ENCODE results near the gene DDX25.

Gene DDX25

DNA sequence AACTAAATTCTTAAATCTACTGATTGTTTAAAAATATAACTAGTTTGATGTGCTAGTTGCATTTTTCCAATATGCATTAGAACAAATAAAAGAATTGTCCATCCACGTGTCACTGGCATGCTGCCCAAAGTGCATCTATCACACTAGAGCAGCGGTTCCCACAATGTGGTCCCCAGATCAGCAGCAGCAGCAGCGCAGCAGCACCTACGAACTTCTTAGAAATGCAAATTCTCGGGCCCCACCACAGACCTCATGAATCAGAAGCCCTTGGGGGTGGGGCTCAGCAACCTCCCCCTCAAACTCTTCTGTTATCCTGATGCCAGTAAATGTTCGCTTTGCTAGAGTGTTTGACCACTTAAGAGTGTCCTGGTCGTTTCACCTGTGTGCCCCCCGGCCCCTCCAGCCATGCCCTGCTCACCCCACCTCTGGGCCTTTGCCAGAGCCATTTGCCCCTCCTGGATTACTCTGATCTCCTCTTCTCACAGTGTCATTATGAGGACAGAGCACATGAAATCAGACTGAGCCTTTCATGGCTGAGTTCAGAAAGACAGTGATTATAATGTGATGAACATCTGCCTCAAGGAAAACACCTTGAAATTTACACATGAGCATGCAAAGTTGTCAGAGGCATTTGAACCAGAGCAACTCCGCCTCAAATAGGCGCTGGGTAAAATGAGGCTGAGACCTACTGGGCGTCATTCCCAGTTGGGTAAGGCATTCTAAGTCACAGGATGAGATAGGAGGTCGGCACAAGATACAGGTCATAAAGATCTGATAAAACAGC, 28.9 kb downstream of the DDX25 start:
- peak in 1 of 3 experiments; percentile 11 for DNase-seq (ENCODE audit: low read depth in 2 of 3, low spot score in 2 of 3)

GRCh38 chr11:125934473-125934872, 30.2 kb downstream of the DDX25 start:
- DNase-seq (ENCODE audit: low read depth in 2 of 3, low spot score in 2 of 3) = no peak

GRCh38 chr11:125935056-125935455, 30.7 kb downstream of the DDX25 start:
- DNase-seq (ENCODE audit: low read depth in 2 of 3, low spot score in 2 of 3) = no peak

GRCh38 chr11:125935618-125936199, 31.4 kb downstream of the DDX25 start:
- no peak for DNase-seq (ENCODE audit: low read depth in 2 of 3, low spot score in 2 of 3)

- no peak for DNase-seq (ENCODE audit: low read depth in 2 of 3, low spot score in 2 of 3)
These were observed 34.1 kb downstream of the DDX25 start for GRCh38 chr11:125938418-125938817.

- DNase-seq (ENCODE audit: low read depth in 2 of 3, low spot score in 2 of 3) = no peak
These were observed 34.8 kb downstream of the DDX25 start for GRCh38 chr11:125939081-125939521.

DNA sequence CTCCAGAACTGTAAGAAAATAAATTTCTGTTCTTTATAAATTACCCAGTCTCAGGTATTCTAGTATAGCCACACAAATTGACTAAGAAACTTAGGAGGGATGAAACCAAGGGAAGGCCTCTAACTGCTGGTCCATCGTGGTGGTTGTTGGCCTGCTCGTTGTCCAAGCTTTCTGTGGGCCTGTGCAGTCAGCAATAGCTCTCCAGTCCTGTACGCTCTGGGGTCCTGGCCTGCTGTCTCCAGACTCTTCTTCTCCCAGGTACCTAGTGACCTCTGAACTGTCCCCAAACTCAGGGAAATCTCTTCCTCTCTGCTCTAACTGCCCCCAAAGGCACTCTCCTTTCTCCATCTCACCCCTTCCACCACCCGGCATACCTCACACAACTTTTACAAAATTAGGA, 35.8 kb downstream of the DDX25 start:
- no peak for DNase-seq (ENCODE audit: low read depth in 2 of 3, low spot score in 2 of 3)

GRCh38 chr11:125941267-125941618, 36.9 kb downstream of the DDX25 start:
- no peak for DNase-seq (ENCODE audit: low read depth in 2 of 3, low spot score in 2 of 3)

DNA sequence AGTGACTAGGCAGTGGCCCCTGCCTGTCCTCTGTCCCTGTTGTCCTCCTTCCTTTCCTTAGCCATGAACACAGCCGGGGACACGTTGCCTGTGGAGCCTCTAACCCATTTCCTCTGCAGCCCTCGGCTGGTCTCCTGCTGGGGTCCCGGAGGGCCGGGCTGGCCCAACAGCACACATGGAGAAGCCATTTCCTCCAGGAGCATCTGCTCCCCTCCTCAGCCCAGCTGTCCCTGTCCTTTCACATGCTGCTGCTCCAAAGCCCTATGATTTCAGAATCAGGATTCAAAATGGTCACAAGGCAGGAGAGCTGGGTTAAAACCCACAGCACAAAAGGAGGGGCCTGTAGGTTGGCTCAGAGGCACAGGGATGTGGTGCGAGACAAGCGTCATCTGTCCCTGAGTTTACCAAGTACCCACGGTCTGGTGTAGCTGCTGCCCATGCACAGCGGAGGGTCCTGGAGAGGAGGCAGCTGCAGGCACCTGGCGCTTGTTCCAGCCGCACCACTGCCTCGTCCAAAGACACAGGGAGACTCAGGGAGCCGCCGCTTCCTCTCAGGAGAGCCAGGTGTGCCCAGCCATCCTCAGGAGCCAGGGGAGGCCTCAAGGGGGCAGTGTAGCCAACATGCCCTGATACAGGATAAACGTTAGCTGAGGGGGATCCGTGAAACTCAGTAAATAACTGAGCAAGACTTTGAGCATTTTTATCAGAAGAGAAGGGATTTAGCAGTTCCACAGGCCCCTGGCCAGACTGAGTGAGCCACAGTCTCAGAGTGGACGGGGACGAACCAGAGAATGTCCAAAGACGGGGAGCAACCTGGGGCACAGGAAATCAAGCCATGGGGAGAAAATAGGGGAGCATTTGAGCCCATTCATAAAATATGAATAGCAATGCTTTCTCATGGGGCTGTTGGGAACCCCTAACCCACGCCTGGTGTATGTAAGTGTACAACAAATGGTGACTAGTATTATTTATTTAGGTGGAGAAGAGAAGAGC, 37.6 kb downstream of the DDX25 start:
- DNase-seq (ENCODE audit: low read depth in 2 of 3, low spot score in 2 of 3) = no peak

DNA sequence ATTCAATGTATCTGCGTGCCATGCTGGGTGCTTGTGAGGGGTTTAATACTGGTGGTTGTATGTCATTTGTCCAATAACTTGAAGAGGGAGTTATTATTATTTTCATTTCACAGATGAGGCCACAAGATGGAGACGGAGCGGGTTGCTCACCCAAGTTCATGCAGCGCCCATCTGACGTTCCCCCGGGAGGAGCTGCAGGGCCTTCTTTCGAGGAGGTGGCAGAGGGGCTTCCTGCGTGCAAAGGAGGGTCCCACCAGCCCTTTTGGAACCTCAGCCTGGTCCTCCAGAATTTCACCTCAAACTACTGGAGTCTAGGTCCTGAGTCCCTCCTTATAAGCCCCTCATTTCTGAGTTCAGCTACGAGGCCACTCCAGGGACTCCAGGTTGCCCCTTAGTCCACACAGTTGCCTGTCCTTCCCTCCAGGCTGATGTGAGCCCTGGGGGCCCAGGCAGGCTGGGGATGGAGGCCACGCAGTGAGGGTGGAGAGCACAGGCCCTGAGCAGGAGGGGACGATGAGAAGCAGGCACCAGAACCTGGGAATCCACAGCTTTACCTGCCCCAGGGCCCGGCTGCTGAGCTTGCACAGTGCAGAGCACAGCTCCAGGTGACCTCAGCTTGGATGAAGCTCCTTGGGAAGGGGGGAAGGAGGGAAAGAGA, 38.6 kb downstream of the DDX25 start:
- no peak for DNase-seq (ENCODE audit: low read depth in 2 of 3, low spot score in 2 of 3)

- DNase-seq (ENCODE audit: low read depth in 2 of 3, low spot score in 2 of 3) = no peak
These were observed 39.5 kb downstream of the DDX25 start for GRCh38 chr11:125943661-125944349.

DNA sequence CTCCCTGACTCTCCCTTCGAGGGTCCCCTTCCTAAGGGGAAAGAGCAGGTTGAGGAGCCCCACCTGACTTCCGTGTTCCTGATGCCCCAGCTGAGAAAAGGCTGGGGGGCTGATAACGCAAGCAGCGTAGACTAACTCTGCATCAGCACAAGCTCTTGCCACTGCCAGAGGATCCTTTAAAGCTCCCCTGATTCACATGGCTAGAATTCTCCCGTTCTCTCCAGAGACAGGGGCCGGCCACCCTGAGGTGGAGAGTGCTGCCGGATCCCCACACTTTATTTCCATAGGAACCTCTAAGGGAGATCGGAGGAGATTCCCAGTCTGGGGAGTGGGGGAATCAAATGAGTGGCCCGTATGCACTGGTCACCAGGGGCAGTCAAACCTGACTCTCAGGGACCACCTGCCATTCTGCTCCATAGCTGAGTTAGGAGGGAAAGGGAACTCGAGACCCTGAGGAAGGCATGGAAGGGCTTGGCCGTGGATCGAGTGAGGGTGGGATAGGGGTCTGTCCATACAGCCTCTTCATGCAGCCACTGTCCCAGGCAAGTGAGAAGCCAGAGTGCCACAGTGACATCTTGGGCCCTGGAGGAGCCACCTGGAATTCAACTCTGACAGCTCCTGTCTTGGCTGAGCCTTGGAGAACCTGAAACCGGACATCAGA, 40.2 kb downstream of the DDX25 start:
- DNase-seq (ENCODE audit: low read depth in 2 of 3, low spot score in 2 of 3) = no peak

- no peak for DNase-seq (ENCODE audit: low read depth in 2 of 3, low spot score in 2 of 3)
These were observed 40.9 kb downstream of the DDX25 start for GRCh38 chr11:125945011-125945796.

DNA sequence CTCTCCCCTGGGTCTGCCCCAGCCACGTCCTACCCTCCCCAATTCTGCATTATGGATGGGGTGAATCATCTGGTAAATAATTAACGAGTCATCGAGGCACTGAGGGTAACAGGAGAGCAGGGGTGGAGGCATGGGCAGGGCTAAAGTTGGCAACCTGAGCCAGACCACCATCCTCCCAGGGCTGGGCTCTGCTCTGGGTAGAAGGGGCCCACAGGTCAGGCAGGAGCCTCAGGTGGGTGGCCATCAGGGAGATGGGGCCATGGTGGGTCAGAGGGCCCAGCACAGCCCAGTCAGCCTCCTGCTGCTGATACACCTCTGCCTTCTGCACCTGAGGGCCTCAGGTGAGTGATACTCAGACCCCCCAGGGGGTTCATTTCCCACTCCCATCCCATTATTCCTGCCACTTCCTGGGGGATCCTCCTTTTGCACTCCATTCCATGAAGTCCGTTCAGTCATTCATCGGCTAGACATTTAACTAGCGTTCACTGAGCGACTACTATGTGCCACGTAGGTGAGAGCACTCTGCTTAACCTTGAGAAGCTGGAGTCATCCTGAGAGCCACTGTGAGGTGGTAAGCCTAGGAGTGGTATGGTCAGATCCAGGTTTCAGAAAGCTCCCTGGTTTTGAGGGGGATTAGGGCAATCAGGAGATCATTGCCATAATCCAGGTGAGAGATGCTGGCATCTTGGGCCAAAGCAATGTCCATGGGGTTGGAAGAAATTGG, 41.7 kb downstream of the DDX25 start, which contains the start of gene VSIG10L2:
VSIG10L2 (plus strand) TSS at position 248 of the 724 bp plus-strand sequence; CDS start at position 260, 12 bp downstream.
- no peak for DNase-seq (ENCODE audit: low read depth in 2 of 3, low spot score in 2 of 3)

DNA sequence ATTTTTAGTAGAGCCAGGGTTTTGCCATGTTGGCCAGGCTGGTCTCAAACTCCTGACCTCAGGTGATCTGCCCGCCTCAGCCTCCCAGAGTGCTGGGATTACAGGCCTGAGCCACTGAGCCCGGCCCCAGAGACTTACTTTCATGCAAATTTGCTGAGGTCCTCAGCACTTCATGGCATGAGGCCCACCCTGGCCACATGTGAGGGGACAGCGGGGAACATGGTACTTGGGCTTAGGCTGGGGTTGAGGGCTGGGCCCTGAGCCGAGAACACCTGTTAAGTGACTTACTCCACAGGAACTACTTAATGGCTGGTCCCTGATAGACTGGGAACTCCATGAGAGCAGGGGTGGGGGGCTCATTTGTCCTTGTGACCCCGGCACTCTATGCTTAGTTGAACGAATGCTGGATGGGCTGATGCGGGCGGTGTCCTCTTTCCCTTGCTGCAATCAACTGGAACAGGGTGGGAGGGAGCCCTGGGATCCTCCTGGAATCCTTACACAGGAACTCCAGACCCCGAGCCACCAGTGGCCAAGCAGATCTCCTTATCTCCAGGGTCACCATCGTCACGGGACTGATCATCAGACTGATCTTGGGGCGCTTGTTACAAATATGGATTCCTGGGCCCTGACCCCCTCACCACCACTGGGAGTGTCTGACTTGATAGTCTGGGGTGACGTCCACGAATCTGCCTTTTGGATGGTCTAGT, 42.6 kb downstream of the DDX25 start:
- no peak for DNase-seq (ENCODE audit: low read depth in 2 of 3, low spot score in 2 of 3)

DNA sequence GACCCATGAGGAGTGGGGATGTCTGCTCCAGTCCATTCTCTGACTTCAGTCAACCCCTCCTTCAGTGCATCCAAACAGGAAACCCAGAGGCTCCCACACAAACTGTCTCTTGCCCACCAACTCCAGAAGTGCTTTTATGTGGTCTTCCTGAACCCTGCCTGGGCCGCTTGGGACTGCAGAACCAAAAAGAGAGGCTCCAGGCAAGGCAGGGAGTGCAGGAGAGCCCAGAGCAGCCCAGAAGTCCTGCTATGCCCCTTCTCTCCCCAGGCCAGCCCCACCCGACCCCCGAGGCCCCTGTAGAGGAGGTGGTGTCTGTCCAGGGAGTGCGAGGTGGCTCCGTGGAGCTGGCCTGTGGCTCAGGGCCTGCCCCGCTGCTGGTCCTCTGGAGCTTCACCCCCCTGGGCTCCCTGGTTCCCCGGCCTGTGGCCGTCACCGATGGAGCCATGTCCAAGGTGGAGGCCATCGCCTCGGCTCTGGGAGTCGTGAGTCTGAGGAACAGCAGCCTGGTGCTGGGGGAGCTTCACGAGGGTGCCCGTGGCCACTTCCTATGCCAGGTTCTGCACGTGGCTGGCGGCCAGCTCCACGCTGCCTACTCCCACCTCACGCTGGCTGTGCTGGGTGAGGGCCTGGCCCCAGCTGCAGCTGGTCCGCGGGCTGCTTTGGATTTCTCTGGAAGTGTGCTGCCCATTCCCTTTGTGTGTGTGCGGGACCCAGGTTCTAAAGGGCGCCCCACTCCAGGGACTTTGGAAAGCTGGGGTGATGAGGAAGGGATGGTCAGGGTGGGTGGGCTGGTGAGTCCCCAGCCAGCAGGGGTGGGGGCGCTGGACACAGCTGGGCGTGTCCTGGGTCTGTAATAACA, 43.3 kb downstream of the DDX25 start:
- DNase-seq (ENCODE audit: low read depth in 2 of 3, low spot score in 2 of 3) = no peak
